Muscle layer of colon (tissue), 2 donors: ENCODE results near the gene PTPRN.

Source experiments
- H3K27ac ChIP-seq: one replicate; pipeline ENCODE4 v1.7.0; 2013; ENCODE audit warnings: low read depth, mild to moderate bottlenecking, low read length, moderate library complexity
- H3K27me3 ChIP-seq, 2 donors: one replicate each; pipeline ENCODE4 v1.7.0; 2013; ENCODE audit warnings: low read length in 2 of 2, mild to moderate bottlenecking in 2 of 2; ENCODE audit not compliant: insufficient read depth in 2 of 2, control insufficient read depth in 1 of 2
- H3K36me3 ChIP-seq: one replicate; pipeline ENCODE4 v1.7.0; 2013; ENCODE audit warnings: mild to moderate bottlenecking, low read length; ENCODE audit not compliant: insufficient read depth
- H3K4me1 ChIP-seq: one replicate; pipeline ENCODE4 v1.7.0; 2013; ENCODE audit warnings: mild to moderate bottlenecking, low read length; ENCODE audit not compliant: insufficient read depth
- H3K4me3 ChIP-seq, 2 donors: one replicate each; pipeline ENCODE4 v1.7.0; 2013; ENCODE audit warnings: low read length in 2 of 2, low read depth in 1 of 2, mild to moderate bottlenecking in 1 of 2, moderate library complexity in 1 of 2
- H3K9ac ChIP-seq: one replicate; pipeline ENCODE4 v1.7.0; 2013; ENCODE audit warnings: low read length
- H3K9me3 ChIP-seq: one replicate; pipeline ENCODE4 v1.7.0; 2013; ENCODE audit warnings: mild to moderate bottlenecking, low read length
- donor health status: abdominal sarcoma.
- donor health status: Adenocarcinoma of cecum.

The PTPRN gene

DNA sequence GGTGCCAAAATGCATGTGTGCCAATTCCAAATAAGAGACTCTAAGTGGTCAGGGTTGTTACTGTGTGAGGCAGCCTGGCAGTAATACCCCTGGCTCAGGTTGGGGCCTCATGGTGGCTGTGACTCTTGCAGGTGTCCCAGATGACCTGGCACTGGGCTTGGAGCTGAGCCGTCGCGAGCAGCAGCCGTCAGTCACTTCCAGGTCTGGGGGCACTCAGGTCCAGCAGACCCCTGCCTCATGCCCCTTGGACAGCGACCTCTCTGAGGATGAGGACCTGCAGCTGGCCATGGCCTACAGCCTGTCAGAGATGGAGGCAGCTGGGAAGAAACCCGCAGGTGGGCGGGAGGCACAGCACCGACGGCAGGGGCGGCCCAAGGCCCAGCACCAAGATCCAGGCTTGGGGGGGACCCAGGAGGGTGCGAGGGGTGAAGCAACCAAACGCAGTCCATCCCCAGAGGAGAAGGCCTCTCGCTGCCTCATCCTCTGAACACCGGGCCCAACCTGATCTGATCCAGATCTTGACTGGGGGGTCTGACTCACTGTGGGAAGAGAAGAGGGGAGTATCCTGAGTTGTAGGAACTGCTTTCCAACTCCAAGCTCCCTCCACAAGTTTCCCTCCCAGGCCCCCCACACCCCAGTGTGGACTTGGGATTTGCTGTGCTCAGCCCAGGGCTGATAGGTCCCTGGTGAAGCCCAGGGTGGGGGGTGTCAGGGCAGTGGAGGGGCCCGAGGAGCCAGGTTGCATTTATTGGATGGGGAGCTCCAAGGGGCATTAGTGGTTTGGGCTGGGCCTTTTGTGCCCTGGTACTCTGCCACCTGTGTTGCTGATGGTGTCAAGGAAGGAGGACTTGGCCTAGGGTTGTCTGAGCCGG is 24.5 kb downstream of the PTPRN start:
- H3K27me3 ChIP-seq, result no peaks in the 10 kb centered on the region
- H3K36me3 ChIP-seq, result peaks cover 54% of the 10 kb centered on the region
- H3K4me3 ChIP-seq, result no peak overlapping the region
- no peak overlapping the region for H3K27ac ChIP-seq
- H3K4me1 ChIP-seq, result peaks cover 20% of the 10 kb centered on the region
- no peaks in the 10 kb centered on the region for H3K9me3 ChIP-seq
- H3K9ac ChIP-seq, result no peak overlapping the region

DNA sequence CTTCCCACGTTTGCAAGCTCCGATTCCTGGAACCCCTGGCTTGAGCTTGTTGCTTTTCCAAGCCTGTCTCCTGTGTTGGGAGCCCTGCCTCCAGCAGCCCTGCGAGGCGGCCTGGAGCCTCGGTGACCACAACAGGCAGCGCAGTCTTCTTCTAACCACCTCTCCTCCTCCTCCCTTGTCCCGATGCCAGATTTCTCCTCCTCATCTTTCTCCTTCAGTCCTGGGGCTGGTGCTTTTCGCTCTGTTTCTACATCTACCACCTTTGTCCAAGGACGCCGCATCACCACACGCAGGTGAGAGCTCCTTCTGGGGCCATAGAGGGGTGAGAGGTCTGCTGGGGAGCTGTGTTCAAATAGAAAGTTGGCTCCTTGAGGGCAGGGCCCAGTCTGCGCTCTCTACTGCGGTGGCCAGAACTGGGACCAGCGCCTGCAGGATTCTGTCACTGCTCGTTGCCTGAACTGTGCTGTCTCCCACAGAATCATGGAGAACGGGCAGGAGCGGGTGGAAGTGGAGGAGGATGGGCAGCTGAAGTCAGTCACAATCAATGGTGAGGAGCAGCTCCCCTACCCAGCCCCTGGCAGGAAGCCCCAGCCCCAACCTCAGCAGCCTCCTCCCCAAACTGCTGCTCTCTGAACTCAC is 26.1 kb downstream of the PTPRN start:
- Histone ChIP-seq H3K4me3 (no peak overlapping the region), H3K9me3 (no peaks in the 10 kb centered on the region), H3K9ac (no peak overlapping the region), H3K27me3 (no peaks in the 10 kb centered on the region), H3K27ac (no peak overlapping the region), H3K36me3 (peaks cover 54% of the 10 kb centered on the region), H3K4me1 (peaks cover 21% of the 10 kb centered on the region)

DNA sequence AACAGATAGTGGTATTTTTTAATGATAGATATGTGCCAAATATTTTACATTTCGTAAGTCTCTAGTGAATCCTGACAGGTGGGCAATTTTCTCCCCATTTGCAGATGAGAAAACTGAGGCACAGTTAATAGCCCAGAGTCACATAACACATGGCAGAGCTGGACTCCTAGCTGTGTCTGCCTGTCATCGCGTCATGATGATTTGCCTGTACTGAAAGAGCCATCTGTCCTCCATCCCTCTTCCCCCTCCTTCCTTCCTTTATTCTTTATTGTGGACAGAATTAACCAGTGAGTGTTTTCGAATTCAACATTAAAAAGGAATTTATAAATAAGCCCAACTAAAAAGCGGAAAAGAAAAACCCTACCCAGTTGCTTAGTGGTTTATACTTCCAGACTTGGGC is 26.8 kb downstream of the PTPRN start:
- Histone ChIP-seq H3K4me1 (peaks cover 28% of the 10 kb centered on the region), H3K27ac (no peak overlapping the region), H3K36me3 (peaks cover 54% of the 10 kb centered on the region), H3K9ac (no peak overlapping the region), H3K9me3 (no peaks in the 10 kb centered on the region), H3K27me3 (no peaks in the 10 kb centered on the region), H3K4me3 (no peak overlapping the region)

- Histone ChIP-seq H3K27me3 (no peaks in the 10 kb centered on the region), H3K9me3 (no peaks in the 10 kb centered on the region), H3K9ac (no peak overlapping the region), H3K36me3 (peaks cover 54% of the 10 kb centered on the region), H3K4me3 (no peak overlapping the region), H3K27ac (no peak overlapping the region), H3K4me1 (peaks cover 28% of the 10 kb centered on the region)
Measured at GRCh38 chr2:219281588-219281987, 27.6 kb downstream of the PTPRN start.

GRCh38 chr2:219280651-219281050 is 28.6 kb downstream of the PTPRN start:
- peaks cover 54% of the 10 kb centered on the region for H3K36me3 ChIP-seq
- no peaks in the 10 kb centered on the region for H3K27me3 ChIP-seq
- no peak overlapping the region for H3K9ac ChIP-seq
- peaks cover 28% of the 10 kb centered on the region for H3K4me1 ChIP-seq
- no peaks in the 10 kb centered on the region for H3K9me3 ChIP-seq
- peak overlapping the region; percentile 67 for H3K27ac ChIP-seq
- H3K4me3 ChIP-seq, result peak overlapping the region in 1 of 2 donors; percentile 96

GRCh38 chr2:219279916-219280516 is 29.2 kb downstream of the PTPRN start:
- Histone ChIP-seq H3K4me1 (peaks cover 28% of the 10 kb centered on the region), H3K9ac (peak overlapping the region; percentile 85), H3K27ac (peak overlapping the region; percentile 67), H3K36me3 (peaks cover 48% of the 10 kb centered on the region), H3K9me3 (no peaks in the 10 kb centered on the region), H3K27me3 (no peaks in the 10 kb centered on the region), H3K4me3 (peak overlapping the region; percentile 59 to 96)

DNA sequence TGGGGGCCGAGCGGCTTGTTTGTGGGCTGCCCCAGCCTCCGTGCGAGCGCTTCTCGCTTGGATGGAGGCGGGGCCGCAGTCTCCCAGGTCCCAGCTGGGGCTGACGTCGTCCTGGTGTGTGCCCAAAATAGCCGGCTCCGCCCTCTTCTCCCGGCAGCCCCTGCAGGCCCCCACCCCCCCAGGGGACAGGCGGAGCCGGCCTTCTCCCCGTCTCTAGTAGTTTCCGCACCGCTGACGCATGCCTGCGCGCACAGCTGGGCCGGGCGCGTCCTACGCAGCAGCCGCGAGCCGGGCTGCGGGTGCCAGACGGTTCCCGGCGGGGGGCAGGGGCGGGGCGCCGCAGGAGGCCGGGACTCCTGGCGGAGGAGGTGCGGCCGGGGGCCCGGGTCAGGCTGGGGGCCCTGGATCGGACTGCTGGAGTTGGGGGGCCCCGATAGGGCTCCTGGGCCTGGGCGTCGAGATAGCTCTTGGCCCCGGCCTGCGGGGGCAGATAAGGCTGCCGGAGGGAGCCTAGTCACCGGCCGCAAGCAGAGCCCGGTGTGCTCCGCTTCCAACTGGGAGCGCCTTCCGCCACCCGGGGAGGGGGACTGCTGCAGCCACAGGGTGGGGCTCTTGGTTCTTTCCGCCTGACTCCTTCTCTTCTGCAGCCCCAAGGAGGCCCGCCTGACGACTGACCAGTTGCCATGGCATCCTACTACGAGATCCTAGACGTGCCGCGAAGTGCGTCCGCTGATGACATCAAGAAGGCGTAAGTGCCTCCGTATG is 29.9 kb downstream of the PTPRN start, which contains the start of gene DNAJB2:
DNAJB2 (plus strand) TSS at position 216 of the 765 bp plus-strand sequence; CDS start at position 684, 468 bp downstream.
- H3K4me1 ChIP-seq, result peaks cover 28% of the 10 kb centered on the region
- H3K9ac ChIP-seq, result peak within 1 kb of the TSS; percentile 85
- peak within 1 kb of the TSS; percentile 59 to 96 for H3K4me3 ChIP-seq
- no peaks in the 10 kb centered on the region for H3K27me3 ChIP-seq
- no peaks in the 10 kb centered on the region for H3K9me3 ChIP-seq
- peaks cover 41% of the 10 kb centered on the region for H3K36me3 ChIP-seq
- peak within 1 kb of the TSS; percentile 75 for H3K27ac ChIP-seq

DNA sequence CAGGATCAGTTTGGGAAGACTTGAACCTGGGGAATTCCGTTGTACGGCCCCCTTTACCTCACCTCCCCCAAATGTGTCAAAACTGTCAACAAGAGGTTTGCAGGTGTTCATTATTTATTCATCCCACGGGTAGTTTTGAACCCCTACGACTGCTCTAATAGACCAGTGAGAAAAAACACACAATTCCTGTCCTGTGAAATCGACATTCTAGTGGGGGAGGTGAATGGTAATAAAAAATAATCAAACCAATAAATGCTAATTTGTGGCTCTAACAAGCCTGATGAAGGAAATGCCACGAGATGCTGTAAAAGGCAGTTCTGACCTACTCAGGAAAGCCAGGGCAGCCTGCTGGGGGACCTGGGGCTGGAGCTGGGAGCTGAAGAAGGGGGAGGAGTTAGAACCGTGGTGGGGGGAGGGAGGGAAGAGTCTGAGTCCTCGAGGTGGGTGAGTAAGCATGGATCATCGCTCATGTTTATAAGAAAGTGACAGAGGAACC is 30.5 kb downstream of the PTPRN start:
- Histone ChIP-seq H3K4me1 (peaks cover 28% of the 10 kb centered on the region), H3K9me3 (no peaks in the 10 kb centered on the region), H3K27ac (peak overlapping the region; percentile 75), H3K9ac (peak overlapping the region; percentile 55), H3K4me3 (peak overlapping the region in 1 of 2 donors; percentile 36), H3K36me3 (peaks cover 35% of the 10 kb centered on the region), H3K27me3 (no peaks in the 10 kb centered on the region)

- Histone ChIP-seq H3K36me3 (peaks cover 28% of the 10 kb centered on the region), H3K27me3 (no peaks in the 10 kb centered on the region), H3K9ac (peak overlapping the region; percentile 55), H3K4me1 (peaks cover 28% of the 10 kb centered on the region), H3K9me3 (no peaks in the 10 kb centered on the region), H3K27ac (peak overlapping the region; percentile 75), H3K4me3 (peak overlapping the region in 1 of 2 donors; percentile 36)
Measured at GRCh38 chr2:219277703-219278654, 31.2 kb downstream of the PTPRN start.

DNA sequence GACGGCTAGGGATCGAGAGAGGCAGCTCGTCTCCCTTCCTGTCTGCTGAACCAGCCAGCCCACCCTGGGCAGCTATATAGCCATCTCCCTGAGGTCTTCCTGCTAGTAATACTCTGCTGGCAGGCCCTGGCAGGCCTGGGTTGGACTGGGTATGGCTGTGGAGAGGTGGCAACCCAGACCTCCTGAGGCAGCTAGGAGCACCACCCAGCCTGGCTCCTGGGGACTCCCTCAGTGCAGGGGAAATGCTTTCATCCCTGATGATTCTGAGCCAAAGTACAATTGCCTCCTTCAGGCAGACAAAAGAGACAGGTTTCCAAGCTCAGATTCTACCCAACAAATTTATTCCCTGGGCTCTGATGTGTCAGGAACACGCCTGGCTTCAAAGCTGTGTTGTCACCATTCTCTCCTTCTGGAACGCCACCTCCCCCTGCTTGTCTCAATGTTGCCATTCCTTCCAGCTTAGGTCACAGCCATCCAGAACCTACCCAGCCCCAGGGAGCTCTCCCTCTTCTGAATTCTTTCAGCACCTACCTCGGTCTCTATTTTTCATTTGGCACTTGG is 34.8 kb downstream of the PTPRN start:
- H3K36me3 ChIP-seq, result no peaks in the 10 kb centered on the region
- H3K4me1 ChIP-seq, result peaks cover 15% of the 10 kb centered on the region
- H3K4me3 ChIP-seq, result no peak overlapping the region
- no peak overlapping the region for H3K27ac ChIP-seq
- H3K27me3 ChIP-seq, result no peaks in the 10 kb centered on the region
- no peak overlapping the region for H3K9ac ChIP-seq
- no peaks in the 10 kb centered on the region for H3K9me3 ChIP-seq
